DMS79 treated with DMSO at 0.1 percent for 48 hours (cell line): ENCODE data around the gene PODXL.
A peak's percentile ranks its signal among the peaks of the same experiment; 100 is the strongest.
"Not testable (repeated sequence)": the region's sequence is repeated elsewhere in the genome, so short reads cannot be mapped to it uniquely, and the experiment has no call there.

Experiments used
- DNase-seq: peaks from one replicate; lab custom pipeline; 2025; lab: John Stamatoyannopoulos, UW

PODXL gene

GRCh38 chr7:131538071-131538812, 18.2 kb downstream of the PODXL start:
- no peak for DNase-seq

GRCh38 chr7:131537571-131537978, 18.9 kb downstream of the PODXL start:
- DNase-seq, result no peak

GRCh38 chr7:131536361-131536849, 20.0 kb downstream of the PODXL start:
- DNase-seq, result no peak

GRCh38 chr7:131533566-131534561, 22.6 kb downstream of the PODXL start:
- DNase-seq, result no peak

GRCh38 chr7:131533151-131533559, 23.3 kb downstream of the PODXL start:
- DNase-seq, result no peak

GRCh38 chr7:131532570-131533091, 23.8 kb downstream of the PODXL start:
- no peak for DNase-seq

- no peak for DNase-seq
Measured at GRCh38 chr7:131530137-131530536, 26.3 kb downstream of the PODXL start.

- DNase-seq, result no peak
Measured at GRCh38 chr7:131529617-131530016, 26.8 kb downstream of the PODXL start.

GRCh38 chr7:131529179-131529578, 27.2 kb downstream of the PODXL start:
- no peak for DNase-seq

GRCh38 chr7:131527456-131527855, 29.0 kb downstream of the PODXL start:
- DNase-seq, result no peak

- DNase-seq, result no peak
Measured at GRCh38 chr7:131525820-131526219, 30.6 kb downstream of the PODXL start.

GRCh38 chr7:131524703-131525102, 31.7 kb downstream of the PODXL start:
- no peak for DNase-seq

GRCh38 chr7:131524115-131524514, 32.3 kb downstream of the PODXL start:
- DNase-seq, result no peak

- no peak for DNase-seq
Measured at GRCh38 chr7:131522325-131522930, 34.0 kb downstream of the PODXL start.

GRCh38 chr7:131521651-131522163, 34.7 kb downstream of the PODXL start:
- DNase-seq, result peak; percentile 19

- no peak for DNase-seq
Measured at GRCh38 chr7:131518626-131519025, 37.8 kb downstream of the PODXL start.

- DNase-seq, result no peak
Measured at GRCh38 chr7:131517218-131517923, 39.1 kb downstream of the PODXL start.

- not testable (repeated sequence) for DNase-seq
Measured at GRCh38 chr7:131515471-131515870, 41.0 kb downstream of the PODXL start.

- peak; percentile 86 for DNase-seq
Measured at GRCh38 chr7:131513245-131514061, 43.0 kb downstream of the PODXL start.
